ENCODE measurements around the gene DLG2. TPM values are rescaled to one million over a fixed set of nuclear protein-coding genes. Genes with fewer than 3 reads are reported as not detected.
A peak's percentile ranks its signal among the peaks of the same experiment; 100 is the strongest.

Gene DLG2
- total RNA-seq, 4 donors from 2014 or later: 0.18 to 8.3 (median 2.5) TPM

- peaks cover 0 to 14% (median 0%) of the 10 kb centered on the region in 4 donors for H3K9me3 ChIP-seq
- no peak overlapping the region for H3K4me3 ChIP-seq
Measured at GRCh38 chr11:85485902-85486301, 141.2 kb downstream of the DLG2 start.

GRCh38 chr11:85483861-85484260 is 143.3 kb downstream of the DLG2 start:
- TF ChIP-seq CTCF (IDR thresholded peaks at IDR 0.05) (no peak), POLR2A (IDR thresholded peaks at IDR 0.05) (no peak)
- DNase-seq: no peak

More at GRCh38 chr11:85485902-85486301, 141.2 kb downstream of the DLG2 start:
- no peaks in the 10 kb centered on the region for H3K4me1 ChIP-seq
- no peaks in the 10 kb centered on the region for H3K36me3 ChIP-seq
- peak in 1 of 3 donors; percentile 16 for DNase-seq
- TF ChIP-seq POLR2A (IDR thresholded peaks at IDR 0.05) (no peak), CTCF (IDR thresholded peaks at IDR 0.05) (no peak)
- H3K27ac ChIP-seq: no peak overlapping the region
- H3K27me3 ChIP-seq: no peaks in the 10 kb centered on the region

GRCh38 chr11:85481862-85482261 is 145.3 kb downstream of the DLG2 start:
- H3K4me1 ChIP-seq: no peaks in the 10 kb centered on the region
- no peaks in the 10 kb centered on the region for H3K36me3 ChIP-seq
- no peak overlapping the region for H3K27ac ChIP-seq
- no peak overlapping the region for H3K4me3 ChIP-seq
- TF ChIP-seq POLR2A (IDR thresholded peaks at IDR 0.05): no peak
- TF ChIP-seq CTCF (IDR thresholded peaks at IDR 0.05): no peak
- peaks cover 0 to 14% (median 0%) of the 10 kb centered on the region in 4 donors for H3K9me3 ChIP-seq
- no peak for DNase-seq
- no peaks in the 10 kb centered on the region for H3K27me3 ChIP-seq

More at GRCh38 chr11:85483861-85484260, 143.3 kb downstream of the DLG2 start:
- H3K9me3 ChIP-seq: peaks cover 0 to 14% (median 0%) of the 10 kb centered on the region in 4 donors
- no peak overlapping the region for H3K4me3 ChIP-seq
- H3K27ac ChIP-seq: no peak overlapping the region
- H3K27me3 ChIP-seq: no peaks in the 10 kb centered on the region
- H3K36me3 ChIP-seq: no peaks in the 10 kb centered on the region
- no peaks in the 10 kb centered on the region for H3K4me1 ChIP-seq

- DNase-seq: no peak
- Histone ChIP-seq H3K9me3 (no peaks in the 10 kb centered on the region), H3K4me3 (no peak overlapping the region), H3K27me3 (no peaks in the 10 kb centered on the region), H3K36me3 (no peaks in the 10 kb centered on the region), H3K27ac (no peak overlapping the region), H3K4me1 (no peaks in the 10 kb centered on the region)
- TF ChIP-seq POLR2A (IDR thresholded peaks at IDR 0.05) (no peak), CTCF (IDR thresholded peaks at IDR 0.05) (no peak)
Measured at GRCh38 chr11:85475660-85476517, 151.3 kb downstream of the DLG2 start.

- H3K27ac ChIP-seq: no peak overlapping the region
- no peaks in the 10 kb centered on the region for H3K36me3 ChIP-seq
- no peak for TF ChIP-seq CTCF (IDR thresholded peaks at IDR 0.05)
- no peak for TF ChIP-seq POLR2A (IDR thresholded peaks at IDR 0.05)
Measured at GRCh38 chr11:85472953-85473352, 154.2 kb downstream of the DLG2 start.

More at GRCh38 chr11:85472953-85473352, 154.2 kb downstream of the DLG2 start:
- Histone ChIP-seq H3K9me3 (no peaks in the 10 kb centered on the region), H3K4me3 (no peak overlapping the region), H3K4me1 (no peaks in the 10 kb centered on the region), H3K27me3 (no peaks in the 10 kb centered on the region)
- no peak for DNase-seq
